G401.6 (cell line): ENCODE measurements around the gene NEGR1.

Experiments
- FAIRE-seq: peaks from 2 replicates; lab custom pipeline; 2012; peaks lifted over from hg19 to GRCh38; lab: Jason Lieb, UNC

The NEGR1 gene

GRCh38 chr1:71350805-71351204 lies 931.5 kb downstream of the NEGR1 start:
- no peak for FAIRE-seq

- FAIRE-seq = peak; percentile 39
These were observed 932.0 kb downstream of the NEGR1 start for GRCh38 chr1:71350330-71350729.
